Keratinocyte (primary cell): ENCODE measurements around the gene ZBTB46.

ENCODE experiments used
- EZH2 ChIP-seq: IDR thresholded peaks from one replicate; pipeline ENCODE4 v1.6.1; 2012; ENCODE audit warnings: inconsistent platforms, mild to moderate bottlenecking, low read length, moderate library complexity
- TF ChIP-seq, protein P1 (sequence below), 3 experiments: IDR thresholded peaks in 1 of 3; conservative IDR thresholded peaks in 1 of 3; optimal IDR thresholded peaks in 1 of 3; 2 replicates in 2 of 3; 3 replicates in 1 of 3; pipeline versions ENCODE3 to v1.5.1; 2011; ENCODE audit warnings: low read length in 3 of 3, mild to moderate bottlenecking in 3 of 3, moderate library complexity in 2 of 3, control low read depth in 1 of 3, inconsistent platforms in 1 of 3; ENCODE audit not compliant: insufficient read depth in 2 of 3; ENCODE audit errors: extremely low read depth in 1 of 3

GRCh38 chr20:63703976-63704748, 126.9 kb downstream of the ZBTB46 start:
- TF ChIP-seq, protein P1, sequence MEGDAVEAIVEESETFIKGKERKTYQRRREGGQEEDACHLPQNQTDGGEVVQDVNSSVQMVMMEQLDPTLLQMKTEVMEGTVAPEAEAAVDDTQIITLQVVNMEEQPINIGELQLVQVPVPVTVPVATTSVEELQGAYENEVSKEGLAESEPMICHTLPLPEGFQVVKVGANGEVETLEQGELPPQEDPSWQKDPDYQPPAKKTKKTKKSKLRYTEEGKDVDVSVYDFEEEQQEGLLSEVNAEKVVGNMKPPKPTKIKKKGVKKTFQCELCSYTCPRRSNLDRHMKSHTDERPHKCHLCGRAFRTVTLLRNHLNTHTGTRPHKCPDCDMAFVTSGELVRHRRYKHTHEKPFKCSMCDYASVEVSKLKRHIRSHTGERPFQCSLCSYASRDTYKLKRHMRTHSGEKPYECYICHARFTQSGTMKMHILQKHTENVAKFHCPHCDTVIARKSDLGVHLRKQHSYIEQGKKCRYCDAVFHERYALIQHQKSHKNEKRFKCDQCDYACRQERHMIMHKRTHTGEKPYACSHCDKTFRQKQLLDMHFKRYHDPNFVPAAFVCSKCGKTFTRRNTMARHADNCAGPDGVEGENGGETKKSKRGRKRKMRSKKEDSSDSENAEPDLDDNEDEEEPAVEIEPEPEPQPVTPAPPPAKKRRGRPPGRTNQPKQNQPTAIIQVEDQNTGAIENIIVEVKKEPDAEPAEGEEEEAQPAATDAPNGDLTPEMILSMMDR (optimal IDR thresholded peaks at IDR 0.05 in 1 of 3, IDR thresholded peaks at IDR 0.05 in 1 of 3, conservative IDR thresholded peaks at IDR 0.05 in 1 of 3; ENCODE audit: extremely low read depth in 1 of 3, insufficient read depth in 2 of 3, low read length in 3 of 3) = no peak
- TF ChIP-seq EZH2 = no peak
